A549 (cell line): ENCODE data around the gene BCAS3.

Experiments used
- CHD2 ChIP-seq: fragments of 150-350 bp; IDR thresholded peaks from 2 replicates; pipeline ENCODE4 v1.6.1; 2014; ENCODE audit warnings: low read length; ENCODE audit not compliant: partially characterized antibody
- EP300 ChIP-seq, 2 experiments: fragments of >200 bp; sonication (Bioruptor Twin); formaldehyde crosslinking; IDR thresholded peaks; 2 replicates in 1 of 2; 3 replicates in 1 of 2; pipeline ENCODE4 v1.6.1; 2016 to 2017
- KDM1A ChIP-seq: fragments of 200-600 bp; sonication (generic); IDR thresholded peaks from 2 replicates; pipeline ENCODE4 v1.6.1; 2016; ENCODE audit warnings: low read depth, mild to moderate bottlenecking
- MAFK ChIP-seq: fragments of 450-650 bp; IDR thresholded peaks from 2 replicates; pipeline ENCODE4 v1.6.1; 2014; ENCODE audit not compliant: partially characterized antibody
- POLR2A ChIP-seq: IDR thresholded peaks from 2 replicates; pipeline ENCODE4 v1.6.1; 2012; ENCODE audit warnings: mild to moderate bottlenecking, low read length
- RFX5 ChIP-seq: fragments of 450-650 bp; IDR thresholded peaks from 2 replicates; pipeline ENCODE4 v1.7.1; 2014; ENCODE audit warnings: antibody characterized with exemption, mild to moderate bottlenecking, moderate library complexity
- TF ChIP-seq, protein P1 (sequence below): fragments of >200 bp; sonication (Bioruptor Twin); formaldehyde crosslinking; IDR thresholded peaks from 3 replicates; pipeline ENCODE4 v1.5.1; 2016
- TF ChIP-seq, protein P2 (sequence below): fragments of 200-600 bp; sonication (generic); IDR thresholded peaks from 2 replicates; pipeline ENCODE4 v1.6.1; 2016; ENCODE audit warnings: antibody characterized with exemption, mild to moderate bottlenecking, moderate library complexity
- TF ChIP-seq, protein P3 (sequence below): IDR thresholded peaks from 2 replicates; pipeline ENCODE4 v1.6.1; 2012

- TF ChIP-seq RFX5 = no peak
- TF ChIP-seq, protein P1, sequence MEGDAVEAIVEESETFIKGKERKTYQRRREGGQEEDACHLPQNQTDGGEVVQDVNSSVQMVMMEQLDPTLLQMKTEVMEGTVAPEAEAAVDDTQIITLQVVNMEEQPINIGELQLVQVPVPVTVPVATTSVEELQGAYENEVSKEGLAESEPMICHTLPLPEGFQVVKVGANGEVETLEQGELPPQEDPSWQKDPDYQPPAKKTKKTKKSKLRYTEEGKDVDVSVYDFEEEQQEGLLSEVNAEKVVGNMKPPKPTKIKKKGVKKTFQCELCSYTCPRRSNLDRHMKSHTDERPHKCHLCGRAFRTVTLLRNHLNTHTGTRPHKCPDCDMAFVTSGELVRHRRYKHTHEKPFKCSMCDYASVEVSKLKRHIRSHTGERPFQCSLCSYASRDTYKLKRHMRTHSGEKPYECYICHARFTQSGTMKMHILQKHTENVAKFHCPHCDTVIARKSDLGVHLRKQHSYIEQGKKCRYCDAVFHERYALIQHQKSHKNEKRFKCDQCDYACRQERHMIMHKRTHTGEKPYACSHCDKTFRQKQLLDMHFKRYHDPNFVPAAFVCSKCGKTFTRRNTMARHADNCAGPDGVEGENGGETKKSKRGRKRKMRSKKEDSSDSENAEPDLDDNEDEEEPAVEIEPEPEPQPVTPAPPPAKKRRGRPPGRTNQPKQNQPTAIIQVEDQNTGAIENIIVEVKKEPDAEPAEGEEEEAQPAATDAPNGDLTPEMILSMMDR = no peak
- no peak for TF ChIP-seq MAFK
- TF ChIP-seq, protein P2, sequence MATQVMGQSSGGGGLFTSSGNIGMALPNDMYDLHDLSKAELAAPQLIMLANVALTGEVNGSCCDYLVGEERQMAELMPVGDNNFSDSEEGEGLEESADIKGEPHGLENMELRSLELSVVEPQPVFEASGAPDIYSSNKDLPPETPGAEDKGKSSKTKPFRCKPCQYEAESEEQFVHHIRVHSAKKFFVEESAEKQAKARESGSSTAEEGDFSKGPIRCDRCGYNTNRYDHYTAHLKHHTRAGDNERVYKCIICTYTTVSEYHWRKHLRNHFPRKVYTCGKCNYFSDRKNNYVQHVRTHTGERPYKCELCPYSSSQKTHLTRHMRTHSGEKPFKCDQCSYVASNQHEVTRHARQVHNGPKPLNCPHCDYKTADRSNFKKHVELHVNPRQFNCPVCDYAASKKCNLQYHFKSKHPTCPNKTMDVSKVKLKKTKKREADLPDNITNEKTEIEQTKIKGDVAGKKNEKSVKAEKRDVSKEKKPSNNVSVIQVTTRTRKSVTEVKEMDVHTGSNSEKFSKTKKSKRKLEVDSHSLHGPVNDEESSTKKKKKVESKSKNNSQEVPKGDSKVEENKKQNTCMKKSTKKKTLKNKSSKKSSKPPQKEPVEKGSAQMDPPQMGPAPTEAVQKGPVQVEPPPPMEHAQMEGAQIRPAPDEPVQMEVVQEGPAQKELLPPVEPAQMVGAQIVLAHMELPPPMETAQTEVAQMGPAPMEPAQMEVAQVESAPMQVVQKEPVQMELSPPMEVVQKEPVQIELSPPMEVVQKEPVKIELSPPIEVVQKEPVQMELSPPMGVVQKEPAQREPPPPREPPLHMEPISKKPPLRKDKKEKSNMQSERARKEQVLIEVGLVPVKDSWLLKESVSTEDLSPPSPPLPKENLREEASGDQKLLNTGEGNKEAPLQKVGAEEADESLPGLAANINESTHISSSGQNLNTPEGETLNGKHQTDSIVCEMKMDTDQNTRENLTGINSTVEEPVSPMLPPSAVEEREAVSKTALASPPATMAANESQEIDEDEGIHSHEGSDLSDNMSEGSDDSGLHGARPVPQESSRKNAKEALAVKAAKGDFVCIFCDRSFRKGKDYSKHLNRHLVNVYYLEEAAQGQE = no peak
- no peak for TF ChIP-seq POLR2A
- no peak for TF ChIP-seq KDM1A
- no peak for TF ChIP-seq CHD2
- TF ChIP-seq, protein P3, sequence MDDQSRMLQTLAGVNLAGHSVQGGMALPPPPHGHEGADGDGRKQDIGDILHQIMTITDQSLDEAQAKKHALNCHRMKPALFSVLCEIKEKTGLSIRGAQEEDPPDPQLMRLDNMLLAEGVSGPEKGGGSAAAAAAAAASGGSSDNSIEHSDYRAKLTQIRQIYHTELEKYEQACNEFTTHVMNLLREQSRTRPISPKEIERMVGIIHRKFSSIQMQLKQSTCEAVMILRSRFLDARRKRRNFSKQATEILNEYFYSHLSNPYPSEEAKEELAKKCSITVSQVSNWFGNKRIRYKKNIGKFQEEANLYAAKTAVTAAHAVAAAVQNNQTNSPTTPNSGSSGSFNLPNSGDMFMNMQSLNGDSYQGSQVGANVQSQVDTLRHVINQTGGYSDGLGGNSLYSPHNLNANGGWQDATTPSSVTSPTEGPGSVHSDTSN = no peak
- TF ChIP-seq EP300 (IDR thresholded peaks at IDR 0.05) = no peak
Measured at GRCh38 chr17:61440697-61441096, 763.0 kb downstream of the BCAS3 start.
